Right ventricle myocardium inferior (tissue), 1 donor: ENCODE results near the gene NPIPA3. TPM values are rescaled to one million over a fixed set of nuclear protein-coding genes. Genes with fewer than 3 reads are reported as not detected.
A peak's percentile ranks its signal among the peaks of the same experiment; 100 is the strongest.
"Not testable (repeated sequence)": the region's sequence is repeated elsewhere in the genome, so short reads cannot be mapped to it uniquely, and the experiment has no call there.

ENCODE experiments used
- ATAC-seq: fragments of 200-7000 bp; cut with Tn5 transposase; one replicate; pipeline ENCODE4 v1.9.1; 2020; ENCODE audit warnings: mild to moderate bottlenecking, moderate library complexity
- DNase-seq: peaks from one replicate; pipeline ENCODE4 v3.0.0; 2021; ENCODE audit errors: missing footprints
- intact Hi-C: fragments of 100-400 bp; cut with DNase I; formaldehyde crosslinking; loops from one replicate; pipeline ENCODE4 v1.11.0; 2022
- long read RNA-seq: library from polyadenylated mRNA; unstranded; transcript quantifications from one replicate; pipeline ENCODE4 v2.0.0, GENCODE V29; 2021
- total RNA-seq: library from RNA; stranded (reverse); fragmentation: NEBNext Ultra II Directional; extraction: Animal tissue kit (Norgen Biotek cat#: 25700); gene quantifications from one replicate; pipeline ENCODE4 v1.2.1, GENCODE V29; 2021
- donor health status: DM: no; HTN: yes; CAD: no; lungs with severe emphysema.

Gene NPIPA3
- 1.4 TPM for total RNA-seq
- long read RNA-seq = 0 reads

DNA sequence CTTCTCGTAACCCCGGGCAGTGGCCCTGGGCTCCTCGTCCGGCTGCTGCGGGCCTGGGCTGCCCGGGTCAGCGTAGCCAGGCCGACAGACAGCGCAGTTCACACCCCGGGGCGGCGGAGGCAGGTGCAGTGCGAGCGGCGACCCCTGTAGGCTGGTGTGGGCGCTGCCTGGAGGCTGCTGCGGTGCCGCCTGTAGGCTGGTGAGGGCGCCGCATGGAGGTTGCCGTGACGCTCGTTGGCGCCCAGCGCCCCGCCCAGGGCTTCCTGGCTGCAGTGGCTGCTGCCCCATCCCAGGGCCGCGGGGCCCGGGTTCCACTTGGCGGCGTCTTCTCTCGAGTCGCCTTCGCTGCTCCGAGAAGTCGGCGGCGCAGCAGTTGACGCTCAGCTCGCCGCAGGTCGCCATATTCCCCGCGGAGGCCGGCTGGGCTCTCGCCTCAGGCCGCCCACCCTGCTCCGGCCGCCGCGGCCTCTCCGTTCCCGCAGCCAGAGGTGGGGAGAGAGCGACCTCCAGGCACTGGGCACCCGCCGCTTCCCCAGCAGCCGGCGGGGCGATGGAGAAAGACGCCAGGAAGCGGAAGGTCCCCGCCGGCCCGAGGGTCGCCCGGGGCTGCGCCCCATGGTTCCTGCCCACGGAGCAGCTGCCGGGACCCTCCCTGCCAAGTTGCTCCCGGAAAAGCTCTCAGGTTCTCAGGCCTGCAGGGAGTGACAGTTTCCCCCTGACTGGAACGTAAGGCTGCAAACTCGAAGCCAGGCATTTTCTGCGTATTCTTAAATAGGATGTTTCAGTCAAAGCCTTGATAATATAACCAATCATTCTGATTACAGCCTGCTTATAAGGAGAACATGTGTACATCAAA is at the start of gene NPIPA3:
TSS of gene NPIPA3 (plus strand) at position 256 of the 856 bp plus-strand sequence. CDS start 5,533 bp downstream, outside the sequence.
- DNase-seq, intact Hi-C loops: not testable (repeated sequence)

GRCh38 chr16:14658063-14658462 is 45.1 kb upstream of the NPIPA3 start:
- DNase-seq (no peak), ATAC-seq (no peak)
- intact Hi-C loops = no loop called here

More for the DNA sequence above, at the start of gene NPIPA3:
- ATAC-seq = peak; percentile 98

GRCh38 chr16:14667347-14668266 is 35.6 kb upstream of the NPIPA3 start:
- no peak for ATAC-seq

DNA sequence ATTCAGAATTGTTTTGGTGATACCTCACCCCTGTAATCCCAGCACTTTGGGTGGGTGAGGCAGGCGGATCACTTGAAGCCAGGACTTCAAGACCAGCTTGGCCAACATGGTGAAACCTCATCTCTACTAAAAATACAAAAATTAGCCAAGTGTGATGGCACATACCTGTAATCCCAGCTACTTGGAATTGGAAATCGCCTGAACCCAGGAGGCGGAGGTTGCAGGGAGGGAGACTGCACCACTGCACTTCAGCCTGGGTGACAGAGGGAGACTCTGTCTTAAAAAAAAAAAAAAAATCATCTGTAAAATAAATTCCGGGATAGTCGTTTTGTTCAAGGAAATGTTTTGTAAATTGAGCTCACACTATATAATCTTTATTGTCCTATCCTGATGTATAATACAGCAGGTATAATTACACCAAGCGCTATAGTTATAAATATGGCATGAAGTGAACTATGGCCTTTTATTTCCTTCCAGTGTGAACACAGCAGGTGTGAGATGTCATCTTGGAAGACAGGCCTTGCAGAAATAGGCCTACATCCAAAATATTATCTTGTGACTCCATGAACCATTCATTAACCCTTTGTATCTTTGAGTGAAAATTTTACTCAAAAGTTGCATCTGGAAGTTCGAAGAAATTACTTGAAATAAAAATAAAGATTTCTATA is 34.5 kb upstream of the NPIPA3 start:
- intact Hi-C loops = no loop called here
- no peak for DNase-seq
- ATAC-seq = no peak

More at GRCh38 chr16:14667347-14668266, 35.6 kb upstream of the NPIPA3 start:
- DNase-seq = no peak
- intact Hi-C loops = no loop called here

DNA sequence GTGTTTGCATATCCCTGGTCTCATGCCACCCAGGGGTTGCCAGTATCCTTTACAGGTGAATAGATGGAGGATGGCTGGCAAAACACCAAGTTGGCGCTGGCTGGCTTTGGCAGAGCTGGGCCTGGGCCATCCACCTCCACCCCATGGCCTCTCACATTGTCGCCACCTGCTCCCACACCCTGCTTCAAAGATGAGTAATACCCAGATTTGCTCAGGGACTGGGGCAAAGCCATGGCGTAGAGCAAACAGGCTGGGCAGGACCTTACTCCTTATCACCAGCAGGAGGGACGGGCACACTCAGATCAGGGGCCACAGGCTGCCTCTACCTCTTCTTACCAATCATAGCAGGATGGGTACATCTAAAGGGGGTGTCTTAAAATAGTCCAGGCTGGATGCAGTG is 33.4 kb upstream of the NPIPA3 start:
- intact Hi-C loops = no loop called here
- DNase-seq = no peak
- ATAC-seq = no peak

GRCh38 chr16:14672403-14672971 is 30.7 kb upstream of the NPIPA3 start:
- intact Hi-C loops = no loop called here
- ATAC-seq (no peak), DNase-seq (no peak)

DNA sequence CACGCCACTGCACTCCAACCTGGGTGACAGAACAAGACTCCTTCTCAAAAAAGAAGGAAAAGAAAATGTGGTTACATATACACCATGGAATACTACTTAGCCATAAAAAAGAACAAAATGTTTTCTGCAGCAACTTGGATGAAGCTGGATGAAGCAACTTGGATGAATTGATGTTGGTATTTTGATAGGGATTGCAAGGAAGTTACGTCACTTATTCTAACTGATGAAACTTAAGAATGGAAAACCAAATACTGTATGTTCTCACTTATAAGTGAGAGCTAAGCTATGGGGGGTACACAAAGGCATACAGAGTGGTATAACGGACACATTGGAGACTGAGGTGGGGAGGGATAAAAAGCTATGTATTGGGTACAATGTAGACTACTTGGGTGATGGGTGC is 26.6 kb upstream of the NPIPA3 start:
- intact Hi-C loops = no loop called here
- ATAC-seq (no peak), DNase-seq (no peak)

DNA sequence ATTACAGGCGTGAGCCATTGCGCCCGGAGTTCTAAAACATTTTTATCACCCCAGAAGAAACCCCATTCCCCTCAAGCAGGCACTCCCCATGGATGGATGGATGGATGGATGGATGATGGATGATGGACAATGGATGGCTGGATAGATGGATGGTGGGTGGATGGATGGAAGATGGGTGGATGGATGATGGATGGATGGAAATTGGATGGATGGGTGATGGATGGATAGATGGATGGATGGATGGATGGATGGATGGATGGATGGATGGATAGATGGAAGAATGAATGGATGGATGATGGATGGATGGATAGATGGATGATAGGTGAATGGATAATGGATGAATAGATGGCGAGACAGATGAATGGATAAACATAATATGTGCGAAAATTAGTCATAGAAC is 25.6 kb upstream of the NPIPA3 start:
- ATAC-seq (no peak), DNase-seq (no peak)
- intact Hi-C loops = no loop called here

DNA sequence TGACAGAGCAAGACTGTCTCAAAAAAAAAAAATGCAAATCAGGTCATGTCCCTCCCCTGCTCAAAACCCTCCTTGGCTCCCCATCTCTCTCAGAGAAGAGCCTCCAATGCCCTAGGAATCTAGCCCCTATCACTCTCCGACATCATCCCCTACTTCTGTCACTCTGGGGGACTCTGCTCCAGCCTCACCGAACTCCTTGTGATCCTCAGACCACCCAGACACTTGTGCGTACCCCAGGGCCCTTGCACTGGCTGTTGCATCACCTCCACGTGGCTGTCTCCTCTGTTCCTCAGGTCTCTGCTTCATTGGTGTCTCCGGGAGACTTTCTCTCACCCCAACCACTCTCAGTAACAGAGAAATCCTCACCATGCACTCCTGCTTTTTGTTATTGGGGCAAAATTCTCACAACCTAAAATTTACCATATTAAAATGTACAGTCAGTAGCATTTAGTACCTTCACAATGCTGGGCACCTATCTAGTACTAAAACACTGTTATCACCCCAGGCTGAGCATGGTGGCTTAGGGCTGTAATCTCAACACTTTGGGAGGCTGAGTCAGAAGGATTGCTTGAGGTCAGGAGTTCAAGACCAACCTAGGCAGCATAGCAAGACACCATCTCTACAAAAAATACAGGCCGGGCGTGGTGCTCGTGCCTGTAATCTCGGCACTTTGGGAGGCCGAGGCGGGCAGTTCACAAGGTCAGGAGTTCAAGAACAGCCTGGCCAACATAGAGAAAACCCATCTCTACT is 24.3 kb upstream of the NPIPA3 start:
- intact Hi-C loops = no loop called here
- DNase-seq (no peak), ATAC-seq (no peak)

DNA sequence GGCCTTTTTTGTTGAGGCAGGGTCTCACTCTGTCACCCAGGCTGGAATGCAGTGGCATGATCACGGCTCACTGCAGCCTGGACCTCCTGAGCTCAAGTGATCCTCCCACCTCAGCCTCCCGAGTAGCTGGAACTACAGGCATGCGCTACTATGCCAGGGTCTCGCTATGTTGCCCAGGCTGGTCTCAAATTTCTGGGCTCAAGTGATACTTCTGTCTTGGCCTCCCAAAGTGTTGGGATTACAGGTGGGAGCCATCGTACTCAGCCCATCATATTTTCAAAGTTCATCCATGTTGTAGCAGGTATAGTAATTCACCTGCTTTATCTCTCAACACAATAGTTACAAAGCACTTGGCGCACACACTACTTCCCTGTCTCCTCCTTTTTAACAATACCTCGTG is 22.8 kb upstream of the NPIPA3 start:
- DNase-seq, intact Hi-C loops, ATAC-seq: not testable (repeated sequence)

DNA sequence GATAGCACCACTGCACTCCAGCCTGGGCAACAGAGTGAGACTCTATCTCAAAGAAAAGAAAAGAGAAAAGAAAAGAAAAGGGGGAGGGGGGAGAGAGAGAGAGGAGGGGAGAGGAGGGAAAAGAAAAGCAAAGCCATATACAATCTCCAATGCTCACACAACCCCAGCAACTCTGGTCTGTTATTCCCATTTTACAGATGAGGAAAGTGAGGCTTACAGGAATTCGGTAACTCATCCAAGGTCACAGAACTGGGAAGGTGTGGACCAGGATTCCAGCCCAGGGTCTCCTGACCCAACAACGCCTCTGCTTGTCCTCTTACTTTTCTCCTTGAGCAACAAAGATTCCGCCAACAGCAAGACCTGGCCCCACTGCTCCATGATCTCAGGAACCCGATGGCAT is 22.1 kb upstream of the NPIPA3 start:
- intact Hi-C loops = no loop called here
- ATAC-seq (no peak), DNase-seq (no peak)

DNA sequence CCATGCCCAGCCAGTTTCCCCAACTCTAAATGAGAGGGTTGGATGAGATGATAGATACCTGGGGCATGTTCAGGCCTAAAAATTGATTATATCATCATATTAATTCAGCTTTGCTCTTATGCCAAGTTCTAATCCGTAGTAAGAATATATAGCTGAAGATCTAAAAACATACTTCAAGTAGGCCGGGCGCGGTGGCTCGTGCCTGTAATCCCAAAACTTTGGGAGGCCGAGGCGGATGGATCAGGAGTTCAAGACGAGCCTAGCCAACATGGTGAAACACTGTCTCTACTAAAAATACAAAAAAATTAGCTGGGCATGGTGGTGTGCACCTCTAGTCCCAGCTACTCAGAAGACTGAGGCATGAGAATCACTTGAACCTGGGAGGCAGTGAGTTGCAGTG is 21.1 kb upstream of the NPIPA3 start:
- intact Hi-C loops = no loop called here
- ATAC-seq (no peak), DNase-seq (no peak)

DNA sequence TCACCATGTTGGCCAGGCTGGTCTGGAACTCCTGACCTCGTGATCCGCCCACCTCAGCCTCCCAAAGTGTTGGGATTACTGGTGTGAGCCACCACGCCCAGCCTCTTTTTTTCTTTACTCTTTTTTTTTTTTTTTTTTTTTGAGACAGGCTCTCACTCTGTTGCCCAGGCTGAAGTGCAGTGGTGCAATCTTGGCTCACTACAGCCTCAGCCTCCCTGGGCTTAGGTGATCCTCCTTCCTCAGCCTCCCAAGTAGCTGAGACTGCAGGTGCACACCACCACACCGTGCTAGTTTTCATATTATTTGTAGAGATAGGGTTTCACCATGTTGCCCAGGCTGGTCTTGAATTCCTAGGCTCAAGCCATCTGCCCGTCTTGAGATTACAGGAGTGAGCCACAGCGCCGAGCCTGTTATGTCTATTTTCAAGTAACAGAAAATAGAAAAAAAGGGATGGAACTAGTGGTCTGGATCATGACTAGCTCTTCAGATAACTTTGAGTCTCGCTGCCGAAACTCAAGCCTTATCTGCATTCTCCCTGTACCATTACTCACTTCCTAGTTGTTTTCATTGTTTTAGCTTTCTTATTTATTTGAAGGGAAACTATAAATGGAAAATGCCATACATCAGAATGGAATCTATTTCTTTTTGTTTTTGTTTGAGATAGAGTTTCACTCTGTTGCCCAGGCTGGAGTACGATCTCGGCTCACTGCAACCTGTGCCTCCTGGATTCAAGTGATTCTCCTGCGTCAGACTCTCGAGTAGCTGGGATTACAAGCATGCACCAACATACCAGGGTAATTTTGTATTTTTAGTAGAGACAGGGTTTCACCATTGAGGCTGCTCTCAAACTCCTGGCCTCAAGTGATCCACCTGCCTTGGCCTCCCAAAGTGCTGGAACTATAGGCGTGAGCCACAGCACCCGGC is 17.1 kb upstream of the NPIPA3 start:
- DNase-seq, ATAC-seq, intact Hi-C loops: not testable (repeated sequence)

DNA sequence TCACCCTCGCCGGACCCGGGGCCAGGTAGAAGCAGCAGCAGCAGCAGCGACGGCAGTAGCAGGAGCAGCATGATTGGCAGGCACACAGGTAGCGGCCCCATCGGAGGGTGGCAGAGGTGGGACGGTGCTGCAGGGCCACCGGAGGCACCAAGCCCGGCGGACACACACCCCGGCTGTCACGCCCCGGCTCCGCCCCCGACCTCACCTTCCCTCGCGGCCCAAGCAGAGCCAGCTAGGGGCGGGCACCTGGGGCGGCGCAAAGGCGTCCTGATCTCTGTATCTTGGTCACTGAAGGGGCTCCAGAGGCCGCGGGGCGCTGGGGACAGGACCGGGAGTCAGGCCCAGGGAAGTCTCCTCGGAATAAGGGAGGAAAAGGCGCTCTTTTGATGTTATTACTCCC is 9.1 kb upstream of the NPIPA3 start, which contains the start of gene PLA2G10:
TSS of gene PLA2G10 (minus strand) at position 180 of the 400 bp plus-strand sequence. CDS start at position 101, 79 bp downstream.
- intact Hi-C loops, DNase-seq, ATAC-seq: not testable (repeated sequence)

GRCh38 chr16:14701859-14702258 is 1.4 kb upstream of the NPIPA3 start:
- intact Hi-C loops, DNase-seq, ATAC-seq: not testable (repeated sequence)

- not testable (repeated sequence) for ATAC-seq
Measured at GRCh38 chr16:14702672-14703071, 539 bp upstream of the NPIPA3 start.

DNA sequence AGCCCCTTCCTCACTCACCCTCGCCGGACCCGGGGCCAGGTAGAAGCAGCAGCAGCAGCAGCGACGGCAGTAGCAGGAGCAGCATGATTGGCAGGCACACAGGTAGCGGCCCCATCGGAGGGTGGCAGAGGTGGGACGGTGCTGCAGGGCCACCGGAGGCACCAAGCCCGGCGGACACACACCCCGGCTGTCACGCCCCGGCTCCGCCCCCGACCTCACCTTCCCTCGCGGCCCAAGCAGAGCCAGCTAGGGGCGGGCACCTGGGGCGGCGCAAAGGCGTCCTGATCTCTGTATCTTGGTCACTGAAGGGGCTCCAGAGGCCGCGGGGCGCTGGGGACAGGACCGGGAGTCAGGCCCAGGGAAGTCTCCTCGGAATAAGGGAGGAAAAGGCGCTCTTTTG is 30.0 kb downstream of the NPIPA3 start:
- ATAC-seq, intact Hi-C loops: not testable (repeated sequence)

More at GRCh38 chr16:14702672-14703071, 539 bp upstream of the NPIPA3 start:
- DNase-seq, intact Hi-C loops: not testable (repeated sequence)

More for the DNA sequence above, 30.0 kb downstream of the NPIPA3 start:
- DNase-seq = not testable (repeated sequence)
